Activated T-cell treated with anti-CD3 and anti-CD28 coated beads, Interleukin-2, amount 50 U/mL, for 48 hours (primary cell): ENCODE data around the gene TMEM42.
"Not testable (repeated sequence)": the region's sequence is repeated elsewhere in the genome, so short reads cannot be mapped to it uniquely, and the experiment has no call there.

ENCODE experiments used
- DNase-seq, 2 experiments: peaks; one replicate each; pipeline ENCODE4 v3.0.0-alpha.2; 2020

The TMEM42 gene

GRCh38 chr3:44861412-44862225 lies at the start of gene TMEM42:
Gene TMEM42, plus strand, starts transcription at chr3:44861912. Its CDS starts 13 bp downstream, at chr3:44861925.
- peak; percentile 88 to 92 for DNase-seq

GRCh38 chr3:44814751-44815150 lies 47.0 kb upstream of the TMEM42 start:
- no peak for DNase-seq

- DNase-seq, result not testable (repeated sequence)
Observed at GRCh38 chr3:44816334-44816733, 45.4 kb upstream of the TMEM42 start.

GRCh38 chr3:44821206-44821605 lies 40.5 kb upstream of the TMEM42 start:
- DNase-seq, result not testable (repeated sequence)

- DNase-seq, result no peak
Observed at GRCh38 chr3:44825264-44825925, 36.3 kb upstream of the TMEM42 start.

GRCh38 chr3:44827196-44827595 lies 34.5 kb upstream of the TMEM42 start:
- no peak for DNase-seq

- no peak for DNase-seq
Observed at GRCh38 chr3:44831232-44831631, 30.5 kb upstream of the TMEM42 start.

- DNase-seq, result no peak
Observed at GRCh38 chr3:44832032-44832431, 29.7 kb upstream of the TMEM42 start.

- DNase-seq, result no peak
Observed at GRCh38 chr3:44832965-44833364, 28.7 kb upstream of the TMEM42 start.

GRCh38 chr3:44833394-44833793 lies 28.3 kb upstream of the TMEM42 start:
- DNase-seq, result no peak

GRCh38 chr3:44835684-44836083 lies 26.0 kb upstream of the TMEM42 start:
- DNase-seq, result no peak

- DNase-seq, result no peak
Observed at GRCh38 chr3:44842376-44842775, 19.3 kb upstream of the TMEM42 start.

GRCh38 chr3:44845528-44846520 lies 15.9 kb upstream of the TMEM42 start:
- no peak for DNase-seq

GRCh38 chr3:44848634-44849033 lies 13.1 kb upstream of the TMEM42 start:
- no peak for DNase-seq

GRCh38 chr3:44856663-44857062 lies 5.0 kb upstream of the TMEM42 start:
- not testable (repeated sequence) for DNase-seq

- no peak for DNase-seq
Observed at GRCh38 chr3:44860117-44860516, 1.6 kb upstream of the TMEM42 start.

GRCh38 chr3:44862226-44862637 lies 520 bp downstream of the TMEM42 start:
- DNase-seq, result no peak

- DNase-seq, result no peak
Observed at GRCh38 chr3:44865272-44866035, 3.7 kb downstream of the TMEM42 start.

GRCh38 chr3:44867421-44868111 lies 5.9 kb downstream of the TMEM42 start:
- no peak for DNase-seq

- no peak for DNase-seq
Observed at GRCh38 chr3:44870375-44871061, 8.8 kb downstream of the TMEM42 start.

- no peak for DNase-seq
Observed at GRCh38 chr3:44874308-44874707, 12.6 kb downstream of the TMEM42 start, which contains the start of gene TGM4. Gene TGM4, plus strand, starts transcription at chr3:44874608. Its CDS starts 71 bp downstream, at chr3:44874679.
